C1 segment of cervical spinal cord (tissue), 14 donors: ENCODE results near the gene PLEKHS1.

Experiments
- DNase-seq, 14 donors: peaks; one replicate each; lab custom pipeline; 2025; lab: John Stamatoyannopoulos, UW

PLEKHS1 gene

GRCh38 chr10:113751181-113751732 is at the start of gene PLEKHS1:
Gene PLEKHS1 (plus strand): TSS chr10:113751682. CDS start chr10:113755278, 3,596 bp downstream.
- no peak for DNase-seq

GRCh38 chr10:113704637-113705343 is 46.7 kb upstream of the PLEKHS1 start:
- peak in 3 of 14 donors; percentile 4 to 17 (median 5) for DNase-seq

GRCh38 chr10:113705344-113705652 is 46.2 kb upstream of the PLEKHS1 start:
- DNase-seq: no peak

GRCh38 chr10:113706623-113707022 is 44.9 kb upstream of the PLEKHS1 start:
- no peak for DNase-seq

GRCh38 chr10:113708640-113709039 is 42.8 kb upstream of the PLEKHS1 start:
- no peak for DNase-seq

GRCh38 chr10:113709221-113709838 is 42.2 kb upstream of the PLEKHS1 start:
- DNase-seq: peak in 1 of 14 donors; percentile 15

GRCh38 chr10:113711142-113711541 is 40.3 kb upstream of the PLEKHS1 start:
- DNase-seq: peak in 4 of 14 donors; percentile 4 to 25 (median 18)

- no peak for DNase-seq
Observed at GRCh38 chr10:113712024-113712423, 39.5 kb upstream of the PLEKHS1 start.

- no peak for DNase-seq
Observed at GRCh38 chr10:113712755-113713639, 38.5 kb upstream of the PLEKHS1 start.

- no peak for DNase-seq
Observed at GRCh38 chr10:113713640-113713982, 37.9 kb upstream of the PLEKHS1 start.

- DNase-seq: no peak
Observed at GRCh38 chr10:113716109-113716910, 35.2 kb upstream of the PLEKHS1 start.

- DNase-seq: no peak
Observed at GRCh38 chr10:113718969-113719822, 32.3 kb upstream of the PLEKHS1 start.

GRCh38 chr10:113720386-113720785 is 31.1 kb upstream of the PLEKHS1 start:
- DNase-seq: no peak

GRCh38 chr10:113732160-113732881 is 19.2 kb upstream of the PLEKHS1 start:
- DNase-seq: no peak

GRCh38 chr10:113732966-113733365 is 18.5 kb upstream of the PLEKHS1 start:
- no peak for DNase-seq

- DNase-seq: no peak
Observed at GRCh38 chr10:113733635-113734034, 17.8 kb upstream of the PLEKHS1 start.

- no peak for DNase-seq
Observed at GRCh38 chr10:113735913-113736312, 15.6 kb upstream of the PLEKHS1 start.

GRCh38 chr10:113736576-113736975 is 14.9 kb upstream of the PLEKHS1 start:
- no peak for DNase-seq

- DNase-seq: no peak
Observed at GRCh38 chr10:113739031-113739430, 12.5 kb upstream of the PLEKHS1 start.

- DNase-seq: no peak
Observed at GRCh38 chr10:113739577-113739976, 11.9 kb upstream of the PLEKHS1 start.
